Measurements from ENCODE around the gene FARS2.
"Not testable (repeated sequence)": the region's sequence is repeated elsewhere in the genome, so short reads cannot be mapped to it uniquely, and the experiment has no call there.

Gene FARS2

GRCh38 chr6:5645328-5646290 is 384.3 kb downstream of the FARS2 start:
- no peak for DNase-seq

GRCh38 chr6:5652406-5653137 is 391.3 kb downstream of the FARS2 start:
- DNase-seq = no peak

GRCh38 chr6:5653801-5654200 is 392.5 kb downstream of the FARS2 start:
- DNase-seq = no peak

GRCh38 chr6:5656226-5656625 is 394.9 kb downstream of the FARS2 start:
- DNase-seq = no peak

- not testable (repeated sequence) for DNase-seq
Measured at GRCh38 chr6:5656695-5657094, 395.4 kb downstream of the FARS2 start.

GRCh38 chr6:5657684-5658430 is 396.5 kb downstream of the FARS2 start:
- DNase-seq = no peak

GRCh38 chr6:5659467-5659866 is 398.2 kb downstream of the FARS2 start:
- no peak for DNase-seq

- DNase-seq = no peak
Measured at GRCh38 chr6:5660772-5661171, 399.5 kb downstream of the FARS2 start.

GRCh38 chr6:5662797-5663196 is 401.5 kb downstream of the FARS2 start:
- DNase-seq = no peak

GRCh38 chr6:5663259-5663658 is 401.9 kb downstream of the FARS2 start:
- no peak for DNase-seq

GRCh38 chr6:5663739-5664138 is 402.4 kb downstream of the FARS2 start:
- DNase-seq = no peak

- DNase-seq = no peak
Measured at GRCh38 chr6:5664149-5664548, 402.8 kb downstream of the FARS2 start.

GRCh38 chr6:5665173-5665572 is 403.9 kb downstream of the FARS2 start:
- DNase-seq = peak; percentile 17

- no peak for DNase-seq
Measured at GRCh38 chr6:5665667-5666066, 404.4 kb downstream of the FARS2 start.

- DNase-seq = no peak
Measured at GRCh38 chr6:5666695-5667094, 405.4 kb downstream of the FARS2 start.

GRCh38 chr6:5667737-5668136 is 406.4 kb downstream of the FARS2 start:
- peak; percentile 23 for DNase-seq

- no peak for DNase-seq
Measured at GRCh38 chr6:5670381-5670780, 409.1 kb downstream of the FARS2 start.

GRCh38 chr6:5670811-5671561 is 409.7 kb downstream of the FARS2 start:
- DNase-seq = peak; percentile 47

GRCh38 chr6:5671601-5672559 is 410.6 kb downstream of the FARS2 start:
- DNase-seq = no peak

GRCh38 chr6:5672581-5673011 is 411.3 kb downstream of the FARS2 start:
- no peak for DNase-seq
